ENCODE measurements around the gene POGK. TPM values are rescaled to one million over a fixed set of nuclear protein-coding genes. Genes with fewer than 3 reads are reported as not detected.

POGK gene
- polyA plus RNA-seq, 1 donor from 2014 or later, result 39.3 TPM

DNA sequence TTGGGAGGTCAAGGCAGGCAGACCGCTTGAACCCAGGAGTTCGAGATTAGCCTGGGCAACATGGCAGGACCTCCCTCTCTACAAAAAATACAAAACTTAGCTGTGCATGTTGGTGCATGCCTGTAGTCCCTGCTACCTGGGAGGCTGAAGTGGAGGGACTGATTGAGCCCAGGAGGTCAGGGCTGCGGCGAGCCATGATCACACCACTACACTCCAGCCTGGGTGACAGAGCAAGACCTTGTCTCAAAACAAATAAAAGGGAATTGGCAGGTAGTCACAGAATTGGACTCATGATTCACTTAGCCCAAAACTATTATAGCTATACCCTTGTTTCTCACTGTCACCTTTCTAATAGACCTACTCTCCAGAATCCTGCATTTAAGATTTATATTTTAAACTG is 31.3 kb downstream of the POGK start:
- no peaks in the 10 kb centered on the region for H3K9me2 ChIP-seq (ENCODE audit: insufficient read depth, low read length)
- no peak overlapping the region for H3K9ac ChIP-seq (ENCODE audit: low read length)
- H3K4me2 ChIP-seq (ENCODE audit: low read length), result no peak overlapping the region
- peaks cover 9% of the 10 kb centered on the region for H3K36me3 ChIP-seq (ENCODE audit: insufficient read depth, low read length)
- H3K9me3 ChIP-seq (ENCODE audit: low read length), result no peaks in the 10 kb centered on the region
- no peak overlapping the region for H2AFZ ChIP-seq (ENCODE audit: low read depth, low read length)
- peaks cover 29% of the 10 kb centered on the region for H3K79me2 ChIP-seq (replicated peaks; ENCODE audit: insufficient read depth, low read length)
- no peaks in the 10 kb centered on the region for H3K27me3 ChIP-seq (ENCODE audit: insufficient read depth, low read depth, low read length)
- TF ChIP-seq EP300 (conservative IDR thresholded peaks at IDR 0.05; ENCODE audit: poor library complexity, severe bottlenecking) (no peak), POLR2AphosphoS5 (IDR thresholded peaks at IDR 0.05) (no peak), TAF1 (IDR thresholded peaks at IDR 0.05; ENCODE audit: low read depth) (no peak), SMC3 (conservative IDR thresholded peaks at IDR 0.05; ENCODE audit: poor library complexity) (no peak), RAD21 (conservative IDR thresholded peaks at IDR 0.05) (no peak), MXI1 (conservative IDR thresholded peaks at IDR 0.05; ENCODE audit: poor library complexity, severe bottlenecking) (no peak), EZH2 (IDR thresholded peaks at IDR 0.05; ENCODE audit: borderline replicate concordance, insufficient read depth, low read length, poor library complexity, severe bottlenecking) (no peak)
- TF ChIP-seq, protein P1, sequence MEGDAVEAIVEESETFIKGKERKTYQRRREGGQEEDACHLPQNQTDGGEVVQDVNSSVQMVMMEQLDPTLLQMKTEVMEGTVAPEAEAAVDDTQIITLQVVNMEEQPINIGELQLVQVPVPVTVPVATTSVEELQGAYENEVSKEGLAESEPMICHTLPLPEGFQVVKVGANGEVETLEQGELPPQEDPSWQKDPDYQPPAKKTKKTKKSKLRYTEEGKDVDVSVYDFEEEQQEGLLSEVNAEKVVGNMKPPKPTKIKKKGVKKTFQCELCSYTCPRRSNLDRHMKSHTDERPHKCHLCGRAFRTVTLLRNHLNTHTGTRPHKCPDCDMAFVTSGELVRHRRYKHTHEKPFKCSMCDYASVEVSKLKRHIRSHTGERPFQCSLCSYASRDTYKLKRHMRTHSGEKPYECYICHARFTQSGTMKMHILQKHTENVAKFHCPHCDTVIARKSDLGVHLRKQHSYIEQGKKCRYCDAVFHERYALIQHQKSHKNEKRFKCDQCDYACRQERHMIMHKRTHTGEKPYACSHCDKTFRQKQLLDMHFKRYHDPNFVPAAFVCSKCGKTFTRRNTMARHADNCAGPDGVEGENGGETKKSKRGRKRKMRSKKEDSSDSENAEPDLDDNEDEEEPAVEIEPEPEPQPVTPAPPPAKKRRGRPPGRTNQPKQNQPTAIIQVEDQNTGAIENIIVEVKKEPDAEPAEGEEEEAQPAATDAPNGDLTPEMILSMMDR (IDR thresholded peaks at IDR 0.05; ENCODE audit: poor library complexity, severe bottlenecking), result no peak
- TF ChIP-seq, protein P2, sequence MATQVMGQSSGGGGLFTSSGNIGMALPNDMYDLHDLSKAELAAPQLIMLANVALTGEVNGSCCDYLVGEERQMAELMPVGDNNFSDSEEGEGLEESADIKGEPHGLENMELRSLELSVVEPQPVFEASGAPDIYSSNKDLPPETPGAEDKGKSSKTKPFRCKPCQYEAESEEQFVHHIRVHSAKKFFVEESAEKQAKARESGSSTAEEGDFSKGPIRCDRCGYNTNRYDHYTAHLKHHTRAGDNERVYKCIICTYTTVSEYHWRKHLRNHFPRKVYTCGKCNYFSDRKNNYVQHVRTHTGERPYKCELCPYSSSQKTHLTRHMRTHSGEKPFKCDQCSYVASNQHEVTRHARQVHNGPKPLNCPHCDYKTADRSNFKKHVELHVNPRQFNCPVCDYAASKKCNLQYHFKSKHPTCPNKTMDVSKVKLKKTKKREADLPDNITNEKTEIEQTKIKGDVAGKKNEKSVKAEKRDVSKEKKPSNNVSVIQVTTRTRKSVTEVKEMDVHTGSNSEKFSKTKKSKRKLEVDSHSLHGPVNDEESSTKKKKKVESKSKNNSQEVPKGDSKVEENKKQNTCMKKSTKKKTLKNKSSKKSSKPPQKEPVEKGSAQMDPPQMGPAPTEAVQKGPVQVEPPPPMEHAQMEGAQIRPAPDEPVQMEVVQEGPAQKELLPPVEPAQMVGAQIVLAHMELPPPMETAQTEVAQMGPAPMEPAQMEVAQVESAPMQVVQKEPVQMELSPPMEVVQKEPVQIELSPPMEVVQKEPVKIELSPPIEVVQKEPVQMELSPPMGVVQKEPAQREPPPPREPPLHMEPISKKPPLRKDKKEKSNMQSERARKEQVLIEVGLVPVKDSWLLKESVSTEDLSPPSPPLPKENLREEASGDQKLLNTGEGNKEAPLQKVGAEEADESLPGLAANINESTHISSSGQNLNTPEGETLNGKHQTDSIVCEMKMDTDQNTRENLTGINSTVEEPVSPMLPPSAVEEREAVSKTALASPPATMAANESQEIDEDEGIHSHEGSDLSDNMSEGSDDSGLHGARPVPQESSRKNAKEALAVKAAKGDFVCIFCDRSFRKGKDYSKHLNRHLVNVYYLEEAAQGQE (IDR thresholded peaks at IDR 0.05; ENCODE audit: borderline replicate concordance), result no peak
- H4K20me1 ChIP-seq (ENCODE audit: insufficient read depth), result no peaks in the 10 kb centered on the region
- no peak overlapping the region for H3K4me3 ChIP-seq (ENCODE audit: low read length)
- H3K27ac ChIP-seq (ENCODE audit: low read length), result no peak overlapping the region
- no peaks in the 10 kb centered on the region for H3F3A ChIP-seq (ENCODE audit: insufficient read depth, low read length, poor library complexity, severe bottlenecking)

DNA sequence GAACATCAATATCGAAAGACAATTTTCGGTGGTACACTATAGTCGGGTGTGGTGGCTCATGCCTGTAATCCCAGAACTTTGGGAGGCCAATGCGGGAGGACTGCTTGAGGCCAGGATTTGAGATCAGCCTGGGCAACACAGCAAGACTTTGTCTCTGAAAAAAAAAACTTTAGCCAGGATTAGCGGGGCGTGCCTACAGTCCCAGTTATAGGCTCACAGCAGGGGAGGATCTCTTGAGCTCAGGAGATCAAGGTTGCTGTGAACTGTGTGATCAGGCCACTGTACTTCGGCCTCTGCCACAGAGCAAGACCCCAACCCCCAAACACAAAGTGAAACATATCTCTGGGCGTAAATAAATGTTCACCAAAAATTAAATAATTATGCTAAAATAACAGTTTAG is 35.2 kb downstream of the POGK start:
- peak overlapping the region; percentile 74 for H3K4me2 ChIP-seq (ENCODE audit: low read length)
- H3K27ac ChIP-seq (ENCODE audit: low read length), result no peak overlapping the region
- peak overlapping the region; percentile 90 for H3K4me3 ChIP-seq (ENCODE audit: low read length)
- H3F3A ChIP-seq (ENCODE audit: insufficient read depth, low read length, poor library complexity, severe bottlenecking), result no peaks in the 10 kb centered on the region
- no peaks in the 10 kb centered on the region for H3K9me3 ChIP-seq (ENCODE audit: low read length)
- no peak overlapping the region for H2AFZ ChIP-seq (ENCODE audit: low read depth, low read length)
- TF ChIP-seq POLR2AphosphoS5 (IDR thresholded peaks at IDR 0.05) (no peak), RAD21 (conservative IDR thresholded peaks at IDR 0.05) (no peak), SMC3 (conservative IDR thresholded peaks at IDR 0.05; ENCODE audit: poor library complexity) (no peak), EZH2 (IDR thresholded peaks at IDR 0.05; ENCODE audit: borderline replicate concordance, insufficient read depth, low read length, poor library complexity, severe bottlenecking) (no peak), EP300 (conservative IDR thresholded peaks at IDR 0.05; ENCODE audit: poor library complexity, severe bottlenecking) (no peak), MXI1 (conservative IDR thresholded peaks at IDR 0.05; ENCODE audit: poor library complexity, severe bottlenecking) (no peak)
- TF ChIP-seq, protein P1 (IDR thresholded peaks at IDR 0.05; ENCODE audit: poor library complexity, severe bottlenecking), result no peak
- H3K36me3 ChIP-seq (ENCODE audit: insufficient read depth, low read length), result no peaks in the 10 kb centered on the region
- H3K27me3 ChIP-seq (ENCODE audit: insufficient read depth, low read depth, low read length), result no peaks in the 10 kb centered on the region
- no peaks in the 10 kb centered on the region for H4K20me1 ChIP-seq (ENCODE audit: insufficient read depth)
- peaks cover 31% of the 10 kb centered on the region for H3K79me2 ChIP-seq (replicated peaks; ENCODE audit: insufficient read depth, low read length)
- no peaks in the 10 kb centered on the region for H3K9me2 ChIP-seq (ENCODE audit: insufficient read depth, low read length)
- H3K9ac ChIP-seq (ENCODE audit: low read length), result no peak overlapping the region
